ENCODE data around the gene MARK4.

Gene MARK4

DNA sequence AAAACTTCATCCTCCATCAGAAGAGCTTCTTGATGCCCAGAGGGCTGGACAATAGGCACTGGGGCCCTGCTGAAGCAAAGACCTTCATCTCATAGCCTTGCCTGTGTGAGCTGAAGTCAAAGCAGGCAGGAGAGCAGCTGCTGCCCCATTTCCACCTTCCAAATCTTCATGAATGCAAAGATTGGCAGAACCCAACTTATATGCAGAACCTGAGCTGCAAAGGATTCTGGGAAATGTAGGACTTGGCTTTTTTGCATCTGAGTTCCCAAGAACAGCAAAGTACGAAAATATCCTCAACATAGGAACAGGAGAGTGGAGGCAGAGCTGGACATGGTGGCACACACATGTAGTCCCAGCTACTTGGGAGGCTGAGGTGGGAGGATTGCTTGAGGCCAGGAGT is 40.8 kb downstream of the MARK4 start:
- in situ Hi-C loops (cut with MboI; ENCODE audit: low pct_unique_long_range_greater_than_20kb, low sequenced_read_pairs, unreplicated experiment) = no loop called here
- DNase-seq (ENCODE audit: low spot score) = no peak
- TF ChIP-seq, protein P1, sequence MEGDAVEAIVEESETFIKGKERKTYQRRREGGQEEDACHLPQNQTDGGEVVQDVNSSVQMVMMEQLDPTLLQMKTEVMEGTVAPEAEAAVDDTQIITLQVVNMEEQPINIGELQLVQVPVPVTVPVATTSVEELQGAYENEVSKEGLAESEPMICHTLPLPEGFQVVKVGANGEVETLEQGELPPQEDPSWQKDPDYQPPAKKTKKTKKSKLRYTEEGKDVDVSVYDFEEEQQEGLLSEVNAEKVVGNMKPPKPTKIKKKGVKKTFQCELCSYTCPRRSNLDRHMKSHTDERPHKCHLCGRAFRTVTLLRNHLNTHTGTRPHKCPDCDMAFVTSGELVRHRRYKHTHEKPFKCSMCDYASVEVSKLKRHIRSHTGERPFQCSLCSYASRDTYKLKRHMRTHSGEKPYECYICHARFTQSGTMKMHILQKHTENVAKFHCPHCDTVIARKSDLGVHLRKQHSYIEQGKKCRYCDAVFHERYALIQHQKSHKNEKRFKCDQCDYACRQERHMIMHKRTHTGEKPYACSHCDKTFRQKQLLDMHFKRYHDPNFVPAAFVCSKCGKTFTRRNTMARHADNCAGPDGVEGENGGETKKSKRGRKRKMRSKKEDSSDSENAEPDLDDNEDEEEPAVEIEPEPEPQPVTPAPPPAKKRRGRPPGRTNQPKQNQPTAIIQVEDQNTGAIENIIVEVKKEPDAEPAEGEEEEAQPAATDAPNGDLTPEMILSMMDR (IDR thresholded peaks at IDR 0.05; ENCODE audit: extremely low read depth, insufficient read depth, missing control alignments) = no peak

DNA sequence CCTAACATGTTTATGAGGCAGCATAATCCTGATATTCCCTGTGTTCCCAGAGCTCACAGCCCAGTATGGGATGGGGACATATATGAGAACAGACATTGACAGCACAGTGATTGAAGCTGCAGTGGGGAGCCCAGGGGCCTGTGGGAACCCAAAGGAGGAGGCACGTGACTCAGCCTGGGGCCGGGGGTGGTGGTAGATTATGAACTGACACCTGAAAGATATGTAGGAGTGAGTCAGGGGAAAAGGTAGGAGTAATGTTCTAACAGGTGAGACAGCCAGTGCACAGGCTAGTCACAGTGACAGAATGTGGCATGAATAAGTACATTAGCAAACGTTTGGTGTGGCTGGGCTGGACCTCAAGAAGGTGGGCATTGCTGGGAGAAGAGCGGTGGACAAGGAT is 42.6 kb downstream of the MARK4 start:
- no peak for DNase-seq (ENCODE audit: low spot score)
- in situ Hi-C loops (cut with MboI; ENCODE audit: low pct_unique_long_range_greater_than_20kb, low sequenced_read_pairs, unreplicated experiment) = no loop called here

DNA sequence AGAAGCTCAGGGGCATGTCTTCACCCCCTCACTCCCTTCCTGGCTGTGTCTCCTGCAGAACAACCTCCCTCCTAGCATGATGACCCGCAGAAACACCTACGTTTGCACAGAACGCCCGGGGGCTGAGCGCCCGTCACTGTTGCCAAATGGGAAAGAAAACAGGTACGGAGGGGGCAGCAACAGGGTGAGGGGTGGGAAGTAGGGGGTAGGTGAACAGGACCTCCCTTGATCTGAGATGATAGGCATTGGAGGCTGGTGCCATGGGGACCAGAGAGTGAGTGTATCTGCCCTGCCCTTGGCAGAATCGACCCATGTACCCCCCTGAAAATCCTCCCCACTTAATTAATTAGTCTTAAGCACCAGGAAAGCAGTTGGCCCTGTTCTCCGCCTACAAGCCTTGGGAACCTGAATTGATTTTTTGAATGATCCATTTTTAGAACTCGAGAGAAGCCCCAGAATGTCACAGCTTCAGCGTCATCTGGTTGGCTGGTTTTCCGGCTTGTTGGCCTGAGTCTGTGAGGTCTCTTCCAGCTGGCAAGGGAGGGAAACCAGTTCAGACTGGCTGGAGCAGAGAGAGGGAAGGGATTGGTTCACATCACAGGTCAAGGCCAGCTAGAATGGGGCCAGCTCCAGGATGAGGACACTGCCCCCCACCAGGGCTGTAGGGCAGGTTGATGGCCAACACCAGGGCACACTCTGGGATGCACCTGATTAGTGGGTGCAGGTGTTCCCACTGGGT is 43.4 kb downstream of the MARK4 start:
- DNase-seq (ENCODE audit: low spot score) = no peak
- in situ Hi-C loops (cut with MboI; ENCODE audit: low pct_unique_long_range_greater_than_20kb, low sequenced_read_pairs, unreplicated experiment) = no loop called here
- TF ChIP-seq, protein P1 (IDR thresholded peaks at IDR 0.05; ENCODE audit: extremely low read depth, insufficient read depth, missing control alignments) = no peak

More for the DNA sequence above, 42.6 kb downstream of the MARK4 start:
- TF ChIP-seq, protein P1 (IDR thresholded peaks at IDR 0.05; ENCODE audit: extremely low read depth, insufficient read depth, missing control alignments) = no peak

DNA sequence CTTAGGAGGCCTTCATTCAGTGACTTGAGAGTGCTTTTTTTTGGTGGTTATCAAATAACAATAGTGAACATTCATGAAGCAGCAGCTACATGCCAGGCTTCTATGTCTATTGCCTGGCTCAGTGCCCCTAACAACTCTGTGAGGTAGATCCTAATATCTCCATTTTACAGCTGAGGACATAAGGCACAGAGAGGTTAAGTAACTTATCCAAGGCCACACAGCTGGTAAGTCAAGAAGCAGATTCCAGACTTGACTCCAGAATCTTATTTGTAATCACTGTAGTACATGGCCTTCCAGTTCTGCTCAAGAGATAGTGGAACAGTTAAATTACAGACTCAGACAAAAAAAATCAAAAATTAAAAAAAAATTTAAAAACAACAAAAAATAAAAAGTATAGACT is 44.8 kb downstream of the MARK4 start:
- no peak for DNase-seq (ENCODE audit: low spot score)
- in situ Hi-C loops (cut with MboI; ENCODE audit: low pct_unique_long_range_greater_than_20kb, low sequenced_read_pairs, unreplicated experiment) = no loop called here
- TF ChIP-seq, protein P1 (IDR thresholded peaks at IDR 0.05; ENCODE audit: extremely low read depth, insufficient read depth, missing control alignments) = no peak

DNA sequence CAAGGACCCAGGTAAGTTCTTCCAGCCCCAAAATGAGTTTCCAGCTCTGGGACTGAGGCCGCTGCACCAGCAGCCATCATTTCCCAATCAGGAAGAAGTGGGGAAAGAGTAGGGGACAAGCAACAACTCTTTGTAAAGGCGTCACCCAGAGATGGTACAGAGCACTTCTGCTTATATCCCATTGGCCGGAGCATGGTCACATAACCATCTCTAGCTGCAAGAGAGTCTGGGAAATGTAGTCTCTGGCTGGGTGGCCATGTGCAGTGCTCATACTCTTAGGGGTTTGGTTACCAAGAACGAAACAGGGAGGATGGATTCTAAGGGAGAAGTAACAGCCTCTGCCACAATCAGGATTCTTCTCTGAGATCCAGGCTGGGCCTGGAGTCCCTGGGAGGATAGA is 45.3 kb downstream of the MARK4 start:
- DNase-seq (ENCODE audit: low spot score) = no peak
- in situ Hi-C loops (cut with MboI; ENCODE audit: low pct_unique_long_range_greater_than_20kb, low sequenced_read_pairs, unreplicated experiment) = no loop called here
- TF ChIP-seq, protein P1 (IDR thresholded peaks at IDR 0.05; ENCODE audit: extremely low read depth, insufficient read depth, missing control alignments) = no peak

DNA sequence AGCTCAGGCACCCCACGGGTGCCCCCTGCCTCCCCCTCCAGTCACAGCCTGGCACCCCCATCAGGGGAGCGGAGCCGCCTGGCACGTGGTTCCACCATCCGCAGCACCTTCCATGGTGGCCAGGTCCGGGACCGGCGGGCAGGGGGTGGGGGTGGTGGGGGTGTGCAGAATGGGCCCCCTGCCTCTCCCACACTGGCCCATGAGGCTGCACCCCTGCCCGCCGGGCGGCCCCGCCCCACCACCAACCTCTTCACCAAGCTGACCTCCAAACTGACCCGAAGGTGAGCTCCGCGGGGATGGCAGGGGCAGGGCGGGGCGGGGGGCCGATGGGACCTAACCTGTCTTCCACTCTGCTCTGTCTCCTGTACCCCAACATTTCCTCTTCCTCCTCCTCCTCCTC is 46.6 kb downstream of the MARK4 start:
- TF ChIP-seq, protein P1 (IDR thresholded peaks at IDR 0.05; ENCODE audit: extremely low read depth, insufficient read depth, missing control alignments) = no peak
- in situ Hi-C loops (cut with MboI; ENCODE audit: low pct_unique_long_range_greater_than_20kb, low sequenced_read_pairs, unreplicated experiment) = no loop called here
- no peak for DNase-seq (ENCODE audit: low spot score)

Data from GM13977 (cell line).